Measurements from ENCODE around the gene CCDC197.

The CCDC197 gene

GRCh38 chr14:94001016-94001415, 3.9 kb downstream of the CCDC197 start:
- Histone ChIP-seq H3K4me2 (no peak overlapping the region), H3K36me3 (ENCODE audit: insufficient read depth) (no peaks in the 10 kb centered on the region), H3K27ac (no peak overlapping the region), H3K4me3 (IDR thresholded peaks at IDR 0.05; ENCODE audit: insufficient read depth, low read depth, low read length) (no peak overlapping the region), H3K27me3 (ENCODE audit: insufficient read depth, low read depth) (no peaks in the 10 kb centered on the region), H2AFZ (ENCODE audit: low read depth) (no peak overlapping the region), H3K4me1 (ENCODE audit: low read depth, poor library complexity, severe bottlenecking) (peaks cover 32% of the 10 kb centered on the region), H4K20me1 (ENCODE audit: insufficient read depth) (no peaks in the 10 kb centered on the region), H3K79me2 (ENCODE audit: insufficient read depth, low read depth) (no peaks in the 10 kb centered on the region), H3K9ac (no peak overlapping the region)
- TF ChIP-seq CTCF (conservative IDR thresholded peaks at IDR 0.05; ENCODE audit: low read depth, low read length), result no peak

DNA sequence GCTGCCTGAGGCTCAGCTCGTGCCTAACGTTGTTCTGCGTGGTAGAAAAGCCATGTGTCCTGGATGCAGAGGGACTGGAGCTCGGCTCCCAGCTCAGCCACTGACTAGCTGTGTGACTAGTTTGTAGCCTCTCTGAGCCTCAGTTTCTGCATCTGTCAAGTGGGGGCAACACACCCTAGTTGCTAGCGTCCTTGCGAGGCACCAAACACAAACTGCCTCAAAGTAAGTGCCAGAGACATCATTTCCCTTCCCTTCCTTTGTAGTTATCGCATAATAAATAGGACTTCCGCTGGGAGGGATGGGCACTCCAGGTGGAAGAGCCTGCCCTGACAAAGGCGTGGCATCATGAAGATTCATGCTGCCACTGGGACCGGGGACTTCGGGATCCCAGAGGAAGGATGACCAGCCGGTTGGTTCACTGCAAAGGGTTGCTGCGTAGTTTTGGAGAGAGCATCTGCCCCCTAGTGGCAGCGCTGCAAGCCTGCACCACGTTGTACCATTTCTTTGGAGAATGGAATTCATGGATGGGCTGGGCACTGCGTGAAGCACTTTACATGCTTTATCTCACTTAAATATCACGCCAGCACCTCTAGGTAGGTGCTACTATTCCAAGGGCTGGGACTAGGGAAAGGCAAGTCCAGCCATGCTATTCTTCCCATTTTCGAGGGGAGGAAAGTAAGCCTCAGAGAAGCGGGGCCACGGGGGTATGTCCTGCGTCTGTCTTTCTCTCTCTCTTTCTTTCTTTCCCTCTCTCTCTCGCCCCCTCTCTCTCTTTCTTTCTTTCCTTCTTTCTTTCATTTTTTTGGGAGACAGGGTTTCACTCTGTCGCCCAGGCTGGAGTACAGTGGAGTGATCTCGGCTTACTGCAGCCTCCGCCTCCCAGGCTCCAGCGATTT, 4.6 kb downstream of the CCDC197 start:
- no peaks in the 10 kb centered on the region for H3K27me3 ChIP-seq (ENCODE audit: insufficient read depth, low read depth)
- TF ChIP-seq CTCF (conservative IDR thresholded peaks at IDR 0.05; ENCODE audit: low read depth, low read length), result peak; percentile 91
- peaks cover 34% of the 10 kb centered on the region for H3K4me1 ChIP-seq (ENCODE audit: low read depth, poor library complexity, severe bottlenecking)
- H3K79me2 ChIP-seq (ENCODE audit: insufficient read depth, low read depth), result no peaks in the 10 kb centered on the region
- no peak overlapping the region for H3K4me3 ChIP-seq (IDR thresholded peaks at IDR 0.05; ENCODE audit: insufficient read depth, low read depth, low read length)
- no peak overlapping the region for H2AFZ ChIP-seq (ENCODE audit: low read depth)
- H3K4me2 ChIP-seq, result no peak overlapping the region
- no peaks in the 10 kb centered on the region for H3K36me3 ChIP-seq (ENCODE audit: insufficient read depth)
- no peak overlapping the region for H3K9ac ChIP-seq
- no peaks in the 10 kb centered on the region for H4K20me1 ChIP-seq (ENCODE audit: insufficient read depth)
- H3K27ac ChIP-seq, result no peak overlapping the region

DNA sequence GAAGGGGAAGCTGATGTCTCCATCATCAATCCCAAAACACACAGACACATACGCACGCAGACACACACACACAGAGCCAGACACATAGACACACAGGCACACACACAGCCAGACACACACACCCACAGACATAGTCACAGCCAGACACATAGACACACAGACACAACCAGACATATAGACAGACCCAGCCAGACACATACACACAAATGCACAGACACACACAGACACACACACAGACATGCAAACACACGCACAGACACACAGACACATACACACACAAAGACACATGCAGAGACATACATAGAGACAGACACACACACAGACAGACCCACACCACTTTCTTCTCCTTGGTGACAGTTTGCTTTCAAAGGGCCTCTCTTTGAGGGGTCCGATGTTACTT, 6.3 kb downstream of the CCDC197 start:
- no peak overlapping the region for H3K27ac ChIP-seq
- H3K9ac ChIP-seq, result no peak overlapping the region
- no peak overlapping the region for H3K4me3 ChIP-seq (IDR thresholded peaks at IDR 0.05; ENCODE audit: insufficient read depth, low read depth, low read length)
- H2AFZ ChIP-seq (ENCODE audit: low read depth), result no peak overlapping the region
- H3K36me3 ChIP-seq (ENCODE audit: insufficient read depth), result no peaks in the 10 kb centered on the region
- H3K27me3 ChIP-seq (ENCODE audit: insufficient read depth, low read depth), result no peaks in the 10 kb centered on the region
- no peaks in the 10 kb centered on the region for H3K79me2 ChIP-seq (ENCODE audit: insufficient read depth, low read depth)
- no peaks in the 10 kb centered on the region for H4K20me1 ChIP-seq (ENCODE audit: insufficient read depth)
- H3K4me2 ChIP-seq, result no peak overlapping the region
- TF ChIP-seq CTCF (conservative IDR thresholded peaks at IDR 0.05; ENCODE audit: low read depth, low read length), result no peak
- peaks cover 47% of the 10 kb centered on the region for H3K4me1 ChIP-seq (ENCODE audit: low read depth, poor library complexity, severe bottlenecking)

GRCh38 chr14:94004015-94004414, 6.9 kb downstream of the CCDC197 start:
- no peaks in the 10 kb centered on the region for H3K36me3 ChIP-seq (ENCODE audit: insufficient read depth)
- H3K79me2 ChIP-seq (ENCODE audit: insufficient read depth, low read depth), result no peaks in the 10 kb centered on the region
- no peaks in the 10 kb centered on the region for H4K20me1 ChIP-seq (ENCODE audit: insufficient read depth)
- no peak overlapping the region for H3K9ac ChIP-seq
- no peaks in the 10 kb centered on the region for H3K27me3 ChIP-seq (ENCODE audit: insufficient read depth, low read depth)
- H3K4me2 ChIP-seq, result no peak overlapping the region
- H3K27ac ChIP-seq, result no peak overlapping the region
- no peak overlapping the region for H2AFZ ChIP-seq (ENCODE audit: low read depth)
- H3K4me1 ChIP-seq (ENCODE audit: low read depth, poor library complexity, severe bottlenecking), result peaks cover 47% of the 10 kb centered on the region
- no peak overlapping the region for H3K4me3 ChIP-seq (IDR thresholded peaks at IDR 0.05; ENCODE audit: insufficient read depth, low read depth, low read length)
- TF ChIP-seq CTCF (conservative IDR thresholded peaks at IDR 0.05; ENCODE audit: low read depth, low read length), result no peak

Data from KMS-11 (cell line).